Body of pancreas (tissue), 4 donors: Measurements from ENCODE around the gene NEURL4.

Experiments used
- POLR2A ChIP-seq, 3 donors: fragments of 450-650 bp; IDR thresholded peaks; one replicate each; pipeline ENCODE4 v1.6.1; 2016; ENCODE audit warnings: antibody characterized with exemption in 3 of 3, mild to moderate bottlenecking in 2 of 3
- TF ChIP-seq, protein P1 (sequence below), 7 experiments: fragments of 450-650 bp in 4 of 7; fragments of 200-600 bp in 3 of 7; sonication (generic) in 3 of 7; IDR thresholded peaks; one replicate each; pipeline ENCODE4 v1.5.1; 2016 to 2019; ENCODE audit warnings: antibody characterized with exemption in 7 of 7

DNA sequence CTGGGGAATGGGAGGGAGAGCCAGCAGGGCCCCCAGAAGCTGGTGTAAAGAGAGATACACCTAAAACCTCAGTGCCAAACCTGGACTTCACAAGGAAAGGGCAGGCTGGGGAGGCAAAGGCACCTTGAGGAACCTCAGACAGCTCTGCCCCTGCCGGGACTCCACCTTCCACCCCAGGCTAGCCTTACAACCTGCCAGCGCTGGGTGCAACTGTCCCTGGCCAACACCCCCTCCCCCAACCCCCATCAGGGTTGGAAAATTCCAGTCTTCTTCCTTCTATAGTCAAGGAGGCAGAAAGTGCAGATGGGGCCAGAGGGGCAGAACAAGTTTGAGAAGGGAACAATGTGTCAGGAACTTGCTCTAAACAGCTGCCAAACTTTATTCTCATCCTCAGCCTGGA is 36.9 kb downstream of the NEURL4 start:
- TF ChIP-seq, protein P1, sequence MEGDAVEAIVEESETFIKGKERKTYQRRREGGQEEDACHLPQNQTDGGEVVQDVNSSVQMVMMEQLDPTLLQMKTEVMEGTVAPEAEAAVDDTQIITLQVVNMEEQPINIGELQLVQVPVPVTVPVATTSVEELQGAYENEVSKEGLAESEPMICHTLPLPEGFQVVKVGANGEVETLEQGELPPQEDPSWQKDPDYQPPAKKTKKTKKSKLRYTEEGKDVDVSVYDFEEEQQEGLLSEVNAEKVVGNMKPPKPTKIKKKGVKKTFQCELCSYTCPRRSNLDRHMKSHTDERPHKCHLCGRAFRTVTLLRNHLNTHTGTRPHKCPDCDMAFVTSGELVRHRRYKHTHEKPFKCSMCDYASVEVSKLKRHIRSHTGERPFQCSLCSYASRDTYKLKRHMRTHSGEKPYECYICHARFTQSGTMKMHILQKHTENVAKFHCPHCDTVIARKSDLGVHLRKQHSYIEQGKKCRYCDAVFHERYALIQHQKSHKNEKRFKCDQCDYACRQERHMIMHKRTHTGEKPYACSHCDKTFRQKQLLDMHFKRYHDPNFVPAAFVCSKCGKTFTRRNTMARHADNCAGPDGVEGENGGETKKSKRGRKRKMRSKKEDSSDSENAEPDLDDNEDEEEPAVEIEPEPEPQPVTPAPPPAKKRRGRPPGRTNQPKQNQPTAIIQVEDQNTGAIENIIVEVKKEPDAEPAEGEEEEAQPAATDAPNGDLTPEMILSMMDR (IDR thresholded peaks at IDR 0.05), result no peak
- no peak for TF ChIP-seq POLR2A (IDR thresholded peaks at IDR 0.05)
